ENCODE results near the gene CLIC6. TPM values are rescaled to one million over a fixed set of nuclear protein-coding genes. Genes with fewer than 3 reads are reported as not detected.

The CLIC6 gene
- polyA plus RNA-seq, 2 of the 4 experiments (the other 2 are of a cell fraction): 0.01 to 0.08 TPM

GRCh38 chr21:34761758-34762330, 93.0 kb downstream of the CLIC6 start:
- ATAC-seq (no peak), DNase-seq (ENCODE audit: low read depth in 1 of 2, low spot score in 1 of 2) (no peak), FAIRE-seq (no peak)
- H3K9me3 ChIP-seq: no peaks in the 10 kb centered on the region
- no peak overlapping the region for H3K27ac ChIP-seq
- H3K4me2 ChIP-seq: no peak overlapping the region
- 57% methylated on average over 2 of the region's 2 CpGs for WGBS (ENCODE audit: missing lambda C conversion rate)
- TF ChIP-seq MAFK (IDR thresholded peaks at IDR 0.05; ENCODE audit: partially characterized antibody) (peak; percentile 50), ELK1 (IDR thresholded peaks at IDR 0.05; ENCODE audit: low read depth, low read length) (no peak), TP53 (CRISPR knock-in tag; IDR thresholded peaks at IDR 0.05) (no peak), SMC3 (IDR thresholded peaks at IDR 0.05) (no peak), ZC3H11A (IDR thresholded peaks at IDR 0.05) (no peak)
- ChIA-PET POLR2A (interaction anchor here (0.9 to 1.9 kb wide), 2 partner anchors 10 to 126 kb away, joined by 3 to 6 read pairs; no protein-coding TSS in a partner anchor), CTCF (interaction anchor here (0.6 to 5.5 kb wide), 3 partner anchors 11 to 1078 kb away, joined by 3 to 33 read pairs (median 6); no protein-coding TSS in a partner anchor)
- H3K4me1 ChIP-seq: no peaks in the 10 kb centered on the region
- H3K4me3 ChIP-seq: no peak overlapping the region

- ChIA-PET POLR2A (interaction anchor here (1.9 kb wide), 1 partner anchor 125 kb away, joined by 6 read pairs; no protein-coding TSS in a partner anchor), CTCF (interaction anchor here (0.6 to 5.5 kb wide), 3 partner anchors 12 to 69 kb away, joined by 3 to 33 read pairs (median 6); no protein-coding TSS in a partner anchor)
- WGBS (ENCODE audit: missing lambda C conversion rate): 100% methylated on average over 1 of the region's 1 CpG
- ATAC-seq: no peak
- no peak for DNase-seq (ENCODE audit: low read depth in 1 of 2, low spot score in 1 of 2)
- no peak overlapping the region for H3K27ac ChIP-seq
- H3K4me1 ChIP-seq: no peaks in the 10 kb centered on the region
- H3K9me3 ChIP-seq: no peaks in the 10 kb centered on the region
- TF ChIP-seq EHF (CRISPR knock-in tag; IDR thresholded peaks at IDR 0.05): no peak
- no peak for TF ChIP-seq TP53 (CRISPR knock-in tag; IDR thresholded peaks at IDR 0.05)
- TF ChIP-seq HES2 (IDR thresholded peaks at IDR 0.05): no peak
- no peak for TF ChIP-seq HEYL (CRISPR knock-in tag; IDR thresholded peaks at IDR 0.05)
- TF ChIP-seq ZC3H11A (IDR thresholded peaks at IDR 0.05): no peak
- TF ChIP-seq HMGXB4 (CRISPR knock-in tag; IDR thresholded peaks at IDR 0.05; ENCODE audit: borderline replicate concordance): no peak
- no peak for TF ChIP-seq CTCF (IDR thresholded peaks at IDR 0.05)
- TF ChIP-seq JUNB (IDR thresholded peaks at IDR 0.05): no peak
- no peak for TF ChIP-seq FOSB (CRISPR knock-in tag; IDR thresholded peaks at IDR 0.05)
- no peak for TF ChIP-seq KDM1A (IDR thresholded peaks at IDR 0.05; ENCODE audit: low read depth)
- TF ChIP-seq MAZ (IDR thresholded peaks at IDR 0.05; ENCODE audit: borderline replicate concordance, low read depth, low read length): no peak
- TF ChIP-seq RAD21 (conservative IDR thresholded peaks at IDR 0.05 in 1 of 2, IDR thresholded peaks at IDR 0.05 in 1 of 2): no peak
- TF ChIP-seq E2F6 (IDR thresholded peaks at IDR 0.05; ENCODE audit: borderline replicate concordance, low read depth): no peak
- no peak for TF ChIP-seq NR3C1 (IDR thresholded peaks at IDR 0.05)
- no peak for TF ChIP-seq HOXB5 (CRISPR knock-in tag; IDR thresholded peaks at IDR 0.05)
- no peak for TF ChIP-seq CBX8 (IDR thresholded peaks at IDR 0.05)
- FAIRE-seq: no peak
- no peak overlapping the region for H3K4me2 ChIP-seq
- H3K4me3 ChIP-seq: no peak overlapping the region
Observed at GRCh38 chr21:34762786-34763185, 94.0 kb downstream of the CLIC6 start.
